Kidney (tissue), 14 donors: Measurements from ENCODE around the gene MAEA. TPM values are rescaled to one million over a fixed set of nuclear protein-coding genes. Genes with fewer than 3 reads are reported as not detected.

Experiments used
- DNase-seq, 5 donors: peaks; one replicate each; pipeline ENCODE4 v3.0.0-alpha.2; 2013 to 2020
- FAIRE-seq: peaks from 2 replicates; lab custom pipeline; 2012; peaks lifted over from hg19 to GRCh38; lab: Jason Lieb, UNC
- H3K27ac ChIP-seq, 2 donors: one replicate each; pipeline ENCODE4 v1.7.0; 2013; ENCODE audit warnings: low read depth in 2 of 2, low read length in 2 of 2, inconsistent platforms in 1 of 2
- H3K27me3 ChIP-seq: one replicate; pipeline ENCODE4 v1.7.1; 2013; ENCODE audit warnings: low read length, inconsistent platforms; ENCODE audit not compliant: control insufficient read depth, insufficient read depth
- H3K36me3 ChIP-seq, 3 donors: one replicate each; pipeline versions ENCODE4 v1.7.0 to v1.7.1; 2013; ENCODE audit warnings: low read length in 3 of 3, control low read depth in 1 of 3, inconsistent platforms in 1 of 3; ENCODE audit not compliant: insufficient read depth in 3 of 3, control insufficient read depth in 2 of 3
- H3K4me1 ChIP-seq, 3 donors: one replicate each; pipeline versions ENCODE4 v1.7.0 to v1.7.1; 2013; ENCODE audit warnings: low read length in 3 of 3, inconsistent platforms in 1 of 3, low read depth in 1 of 3; ENCODE audit not compliant: control insufficient read depth in 2 of 3, insufficient read depth in 2 of 3
- H3K4me3 ChIP-seq, 3 donors: one replicate each; pipeline versions ENCODE4 v1.7.0 to v1.8.1; 2013; ENCODE audit warnings: low read length in 3 of 3, control low read depth in 1 of 3, inconsistent platforms in 1 of 3
- H3K9ac ChIP-seq, 3 donors: one replicate each; pipeline versions ENCODE4 v1.7.0 to v1.7.1; 2013; ENCODE audit warnings: low read length in 3 of 3, control low read depth in 1 of 3, inconsistent platforms in 1 of 3
- H3K9me3 ChIP-seq, 3 donors: one replicate each; pipeline versions ENCODE4 v1.7.0 to v1.7.1; 2013; ENCODE audit warnings: low read length in 3 of 3, control low read depth in 1 of 3, inconsistent platforms in 1 of 3; ENCODE audit not compliant: control insufficient read depth in 2 of 3, insufficient read depth in 1 of 3
- CTCF ChIP-seq: IDR thresholded peaks from 3 replicates; pipeline ENCODE4 v1.5.1; 2012; ENCODE audit warnings: mild to moderate bottlenecking, moderate library complexity, borderline replicate concordance; ENCODE audit not compliant: insufficient read depth; ENCODE audit errors: extremely low read depth
- intact Hi-C: fragments of 100-400 bp; cut with DNase I; formaldehyde crosslinking; loops from one replicate; pipeline ENCODE4 v1.11.1; 2022
- polyA plus RNA-seq: library from polyadenylated mRNA; stranded (reverse); fragments of 350-450 nt; fragmentation: Illumina TruSeq; extraction: RNeasy Lipid Tissue Mini Kit (QIAGEN cat#74804); gene quantifications from one replicate; pipeline ENCODE4 v1.2.3, GENCODE V29; 2014; ENCODE audit warnings: low read depth, low replicate concordance; ENCODE audit not compliant: insufficient read depth
- total RNA-seq: library from RNA; stranded (reverse); fragmentation: NEBNext Ultra II Directional; extraction: Animal tissue kit (Norgen Biotek cat#: 25700); gene quantifications from one replicate; pipeline ENCODE4 v1.2.1, GENCODE V29; 2021
- donor health status: control.
- donor health status: control.
- donor health status: control.
- donor health status: control.
- donor health status: control.
- donor health status: DM: yes; HTN: yes; CAD: no.
- donor health status: Normal renal cell carcinoma (clear cell type).

MAEA gene
- total and polyA plus RNA-seq, 2 donors from 2014 or later, result 65.0 to 75.2 TPM

GRCh38 chr4:1300466-1301455 is 11.1 kb downstream of the MAEA start:
- Histone ChIP-seq H3K4me3 (no peak overlapping the region), H3K36me3 (peaks cover 0 to 20% (median 10%) of the 10 kb centered on the region in 3 donors), H3K9ac (no peak overlapping the region), H3K4me1 (no peaks in the 10 kb centered on the region), H3K9me3 (no peaks in the 10 kb centered on the region), H3K27ac (peak overlapping the region in 1 of 2 donors; percentile 27), H3K27me3 (no peaks in the 10 kb centered on the region)
- TF ChIP-seq CTCF, result no peak
- FAIRE-seq (no peak), DNase-seq (peak in 1 of 5 donors; percentile 62)
- intact Hi-C loops, result no loop called here

GRCh38 chr4:1302159-1302558 is 12.5 kb downstream of the MAEA start:
- DNase-seq (no peak), FAIRE-seq (no peak)
- H3K4me3 ChIP-seq, result no peak overlapping the region
- no peak overlapping the region for H3K9ac ChIP-seq
- H3K4me1 ChIP-seq, result peaks cover 0 to 1% (median 0%) of the 10 kb centered on the region in 3 donors
- H3K27me3 ChIP-seq, result no peaks in the 10 kb centered on the region
- no peaks in the 10 kb centered on the region for H3K9me3 ChIP-seq
- no peak for TF ChIP-seq CTCF
- H3K36me3 ChIP-seq, result peaks cover 0 to 20% (median 10%) of the 10 kb centered on the region in 3 donors
- no peak overlapping the region for H3K27ac ChIP-seq
- intact Hi-C loops, result no loop called here

- FAIRE-seq (no peak), DNase-seq (peak in 1 of 5 donors; percentile 53)
- peaks cover 0 to 19% (median 17%) of the 10 kb centered on the region in 3 donors for H3K4me1 ChIP-seq
- no peak overlapping the region for H3K27ac ChIP-seq
- H3K9me3 ChIP-seq, result no peaks in the 10 kb centered on the region
- no peak overlapping the region for H3K4me3 ChIP-seq
- no peak overlapping the region for H3K9ac ChIP-seq
- H3K36me3 ChIP-seq, result peaks cover 0 to 10% (median 7%) of the 10 kb centered on the region in 3 donors
- H3K27me3 ChIP-seq, result no peaks in the 10 kb centered on the region
- TF ChIP-seq CTCF, result no peak
- intact Hi-C loops, result no loop called here
These were observed 15.6 kb downstream of the MAEA start for GRCh38 chr4:1305261-1305711.
